Measurements from ENCODE around the gene PHACTR1. TPM values are rescaled to one million over a fixed set of nuclear protein-coding genes. Genes with fewer than 3 reads are reported as not detected.

The PHACTR1 gene
- total RNA-seq, 1 experiment from 2014 or later, result not detected

DNA sequence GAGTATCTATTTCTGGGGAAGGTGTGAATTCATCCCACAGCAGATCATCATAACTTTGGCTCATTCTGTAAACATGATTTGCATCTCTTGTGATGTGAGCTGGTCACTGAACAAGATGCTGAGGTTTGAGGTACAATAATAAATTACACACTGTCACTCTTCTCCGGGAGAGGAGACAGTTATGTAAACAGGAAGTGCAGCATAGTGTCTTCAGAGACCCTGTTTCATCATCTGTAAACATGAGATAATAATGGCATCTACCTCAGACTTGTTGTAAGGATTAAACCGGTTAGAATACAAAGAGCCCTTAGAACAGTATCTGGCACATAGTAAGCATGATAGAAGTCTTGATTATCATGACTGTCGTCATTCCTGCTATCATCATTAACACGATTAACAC, 486.6 kb downstream of the PHACTR1 start:
- H3K9me3 ChIP-seq (ENCODE audit: low read length), result no peaks in the 10 kb centered on the region
- POLR2A ChIA-PET (ENCODE audit: unreplicated experiment), result no interaction called here
- ATAC-seq (no peak), DNase-seq (no peak)
- no peaks in the 10 kb centered on the region for H3K4me1 ChIP-seq (ENCODE audit: insufficient read depth, low read length)
- H2AFZ ChIP-seq (ENCODE audit: low read length), result no peak overlapping the region
- no peak overlapping the region for H3K27ac ChIP-seq (ENCODE audit: low read length)
- no peaks in the 10 kb centered on the region for H3F3A ChIP-seq (ENCODE audit: low read length, unreplicated experiment)
- no peak overlapping the region for H3K4me3 ChIP-seq (ENCODE audit: low read length)
- no peak for TF ChIP-seq EZH2 (IDR thresholded peaks at IDR 0.05; ENCODE audit: low read length, unreplicated experiment)
- TF ChIP-seq EZH2phosphoT487 (IDR thresholded peaks at IDR 0.05; ENCODE audit: borderline replicate concordance, low read length), result no peak
- TF ChIP-seq, protein P1, sequence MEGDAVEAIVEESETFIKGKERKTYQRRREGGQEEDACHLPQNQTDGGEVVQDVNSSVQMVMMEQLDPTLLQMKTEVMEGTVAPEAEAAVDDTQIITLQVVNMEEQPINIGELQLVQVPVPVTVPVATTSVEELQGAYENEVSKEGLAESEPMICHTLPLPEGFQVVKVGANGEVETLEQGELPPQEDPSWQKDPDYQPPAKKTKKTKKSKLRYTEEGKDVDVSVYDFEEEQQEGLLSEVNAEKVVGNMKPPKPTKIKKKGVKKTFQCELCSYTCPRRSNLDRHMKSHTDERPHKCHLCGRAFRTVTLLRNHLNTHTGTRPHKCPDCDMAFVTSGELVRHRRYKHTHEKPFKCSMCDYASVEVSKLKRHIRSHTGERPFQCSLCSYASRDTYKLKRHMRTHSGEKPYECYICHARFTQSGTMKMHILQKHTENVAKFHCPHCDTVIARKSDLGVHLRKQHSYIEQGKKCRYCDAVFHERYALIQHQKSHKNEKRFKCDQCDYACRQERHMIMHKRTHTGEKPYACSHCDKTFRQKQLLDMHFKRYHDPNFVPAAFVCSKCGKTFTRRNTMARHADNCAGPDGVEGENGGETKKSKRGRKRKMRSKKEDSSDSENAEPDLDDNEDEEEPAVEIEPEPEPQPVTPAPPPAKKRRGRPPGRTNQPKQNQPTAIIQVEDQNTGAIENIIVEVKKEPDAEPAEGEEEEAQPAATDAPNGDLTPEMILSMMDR (conservative IDR thresholded peaks at IDR 0.05; ENCODE audit: low read depth, low read length), result no peak
- intact Hi-C loops (cut with micrococcal nuclease), result no loop called here
- BruUV-seq (replicated peaks), result no TSS peak
- no peaks in the 10 kb centered on the region for H3K36me3 ChIP-seq (ENCODE audit: low read depth, low read length)
- H3K9me2 ChIP-seq (replicated peaks; ENCODE audit: low read length), result no peaks in the 10 kb centered on the region
- H3K4me2 ChIP-seq (ENCODE audit: low read length), result no peak overlapping the region
- CTCF ChIA-PET, result no interaction called here
- H3K79me2 ChIP-seq (ENCODE audit: low read length), result no peaks in the 10 kb centered on the region
- no peaks in the 10 kb centered on the region for H4K20me1 ChIP-seq (ENCODE audit: low read length)
- H3K9ac ChIP-seq (ENCODE audit: low read length), result no peak overlapping the region
- peaks cover 77% of the 10 kb centered on the region for H3K27me3 ChIP-seq (ENCODE audit: low read length)

DNA sequence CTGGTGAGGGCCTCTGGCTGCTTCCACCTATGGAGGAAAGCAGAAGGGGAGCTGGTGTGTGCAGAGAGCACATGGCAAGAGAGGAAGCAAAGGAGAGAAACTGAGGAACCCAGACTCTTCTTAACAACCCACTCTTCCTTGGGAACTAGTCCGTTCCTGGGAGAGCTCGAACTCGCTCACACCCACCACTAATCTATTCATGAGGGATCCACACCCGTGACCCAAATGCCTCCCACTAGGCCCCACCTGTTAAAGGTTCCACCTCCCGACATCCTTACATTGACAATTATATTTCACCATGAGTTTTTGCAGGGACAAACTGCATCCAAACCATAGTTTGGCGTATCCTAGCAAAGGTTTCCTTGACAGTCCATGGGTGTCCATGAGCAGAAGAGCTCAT, 488.5 kb downstream of the PHACTR1 start:
- H3K9ac ChIP-seq (ENCODE audit: low read length), result no peak overlapping the region
- TF ChIP-seq EZH2 (IDR thresholded peaks at IDR 0.05; ENCODE audit: low read length, unreplicated experiment) (no peak), EZH2phosphoT487 (IDR thresholded peaks at IDR 0.05; ENCODE audit: borderline replicate concordance, low read length) (no peak)
- TF ChIP-seq, protein P1 (conservative IDR thresholded peaks at IDR 0.05; ENCODE audit: low read depth, low read length), result no peak
- H3K36me3 ChIP-seq (ENCODE audit: low read depth, low read length), result no peaks in the 10 kb centered on the region
- CTCF ChIA-PET, result no interaction called here
- H3K79me2 ChIP-seq (ENCODE audit: low read length), result no peaks in the 10 kb centered on the region
- peaks cover 88% of the 10 kb centered on the region for H3K27me3 ChIP-seq (ENCODE audit: low read length)
- H3K9me3 ChIP-seq (ENCODE audit: low read length), result no peaks in the 10 kb centered on the region
- no peak overlapping the region for H3K4me3 ChIP-seq (ENCODE audit: low read length)
- H3F3A ChIP-seq (ENCODE audit: low read length, unreplicated experiment), result no peaks in the 10 kb centered on the region
- H2AFZ ChIP-seq (ENCODE audit: low read length), result no peak overlapping the region
- no peaks in the 10 kb centered on the region for H4K20me1 ChIP-seq (ENCODE audit: low read length)
- no TSS peak for BruUV-seq (replicated peaks)
- no peaks in the 10 kb centered on the region for H3K4me1 ChIP-seq (ENCODE audit: insufficient read depth, low read length)
- ATAC-seq (no peak), DNase-seq (no peak)
- H3K4me2 ChIP-seq (ENCODE audit: low read length), result no peak overlapping the region
- POLR2A ChIA-PET (ENCODE audit: unreplicated experiment), result no interaction called here
- H3K27ac ChIP-seq (ENCODE audit: low read length), result no peak overlapping the region
- H3K9me2 ChIP-seq (replicated peaks; ENCODE audit: low read length), result no peaks in the 10 kb centered on the region
- intact Hi-C loops (cut with micrococcal nuclease), result no loop called here

DNA sequence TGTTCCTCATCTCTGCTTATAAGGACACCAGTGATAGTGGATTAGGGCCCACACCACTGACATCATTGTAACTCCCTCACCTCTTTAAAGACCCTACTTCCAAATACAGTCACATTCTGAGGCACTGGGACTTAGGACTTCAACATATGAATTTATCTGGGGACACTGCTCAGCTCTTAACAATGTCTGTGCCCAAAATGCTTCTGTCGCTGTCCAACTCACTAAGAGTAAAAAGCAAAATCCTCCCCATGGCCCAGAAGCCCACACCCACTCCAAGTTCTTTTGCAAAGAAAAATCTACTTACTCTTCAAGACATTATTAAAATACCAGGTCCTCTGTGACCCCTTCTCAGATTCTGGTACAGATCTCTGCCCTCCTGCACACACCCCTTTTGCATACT, 495.5 kb downstream of the PHACTR1 start:
- Histone ChIP-seq H3K9ac (ENCODE audit: low read length) (no peak overlapping the region), H3K79me2 (ENCODE audit: low read length) (no peaks in the 10 kb centered on the region), H3F3A (ENCODE audit: low read length, unreplicated experiment) (no peaks in the 10 kb centered on the region), H3K36me3 (ENCODE audit: low read depth, low read length) (no peaks in the 10 kb centered on the region), H3K4me2 (ENCODE audit: low read length) (no peak overlapping the region), H2AFZ (ENCODE audit: low read length) (no peak overlapping the region), H3K27ac (ENCODE audit: low read length) (no peak overlapping the region), H3K27me3 (ENCODE audit: low read length) (peaks cover 99% of the 10 kb centered on the region), H4K20me1 (ENCODE audit: low read length) (no peaks in the 10 kb centered on the region), H3K4me1 (ENCODE audit: insufficient read depth, low read length) (no peaks in the 10 kb centered on the region), H3K9me3 (ENCODE audit: low read length) (no peaks in the 10 kb centered on the region), H3K4me3 (ENCODE audit: low read length) (no peak overlapping the region), H3K9me2 (replicated peaks; ENCODE audit: low read length) (no peaks in the 10 kb centered on the region)
- ATAC-seq (no peak), DNase-seq (no peak)
- no TSS peak for BruUV-seq (replicated peaks)
- intact Hi-C loops (cut with micrococcal nuclease), result no loop called here
- CTCF ChIA-PET, result no interaction called here
- POLR2A ChIA-PET (ENCODE audit: unreplicated experiment), result no interaction called here
- TF ChIP-seq, protein P1 (conservative IDR thresholded peaks at IDR 0.05; ENCODE audit: low read depth, low read length), result no peak
- TF ChIP-seq EZH2 (IDR thresholded peaks at IDR 0.05; ENCODE audit: low read length, unreplicated experiment), result no peak
- no peak for TF ChIP-seq EZH2phosphoT487 (IDR thresholded peaks at IDR 0.05; ENCODE audit: borderline replicate concordance, low read length)

Measured in PC-3 (cell line).